T-helper 17 cell (primary cell): ENCODE results near the gene SUV39H2. TPM values are rescaled to one million over a fixed set of nuclear protein-coding genes. Genes with fewer than 3 reads are reported as not detected.
A peak's percentile ranks its signal among the peaks of the same experiment; 100 is the strongest.
"Not testable (repeated sequence)": the region's sequence is repeated elsewhere in the genome, so short reads cannot be mapped to it uniquely, and the experiment has no call there.

ENCODE experiments used
- ATAC-seq: fragments of 150-1000 bp; cut with Tn5 transposase; 2 replicates; pipeline ENCODE4 v1.10.0; 2021; ENCODE audit warnings: mild to moderate bottlenecking, moderate library complexity
- DNase-seq, 3 donors: peaks; one replicate each; pipeline versions ENCODE4 v3.0.0 to v3.0.0-alpha.2; 2020 to 2021
- H3K9me3 ChIP-seq: one replicate; pipeline ENCODE4 v1.7.0; 2013; ENCODE audit warnings: low read length, mild to moderate bottlenecking; ENCODE audit not compliant: control insufficient read depth, poor library complexity, severe bottlenecking
- H3K27ac Mint-ChIP-seq: one replicate; pipeline ENCODE4 v1.8.0; 2022; ENCODE audit warnings: mild to moderate bottlenecking, moderate library complexity, mixed read lengths
- H3K27me3 Mint-ChIP-seq: one replicate; pipeline ENCODE4 v1.8.0; 2022; ENCODE audit warnings: mixed read lengths
- H3K36me3 Mint-ChIP-seq: one replicate; pipeline ENCODE4 v1.8.0; 2022; ENCODE audit warnings: low read depth, mixed read lengths
- H3K4me1 Mint-ChIP-seq: one replicate; pipeline ENCODE4 v1.8.0; 2022; ENCODE audit warnings: mild to moderate bottlenecking, mixed read lengths
- H3K4me3 Mint-ChIP-seq: one replicate; pipeline ENCODE4 v1.8.0; 2022; ENCODE audit warnings: mild to moderate bottlenecking, moderate library complexity, mixed read lengths
- total RNA-seq, 4 donors: library from RNA in 2 of 4; stranded (reverse) in 2 of 4; gene quantifications; one replicate each; pipeline ENCODE4 v1.2.3 and lab custom pipeline; 2022 to 2026

SUV39H2 gene
- total RNA-seq, 2 donors from 2014 or later, result 3.3 to 3.7 TPM

DNA sequence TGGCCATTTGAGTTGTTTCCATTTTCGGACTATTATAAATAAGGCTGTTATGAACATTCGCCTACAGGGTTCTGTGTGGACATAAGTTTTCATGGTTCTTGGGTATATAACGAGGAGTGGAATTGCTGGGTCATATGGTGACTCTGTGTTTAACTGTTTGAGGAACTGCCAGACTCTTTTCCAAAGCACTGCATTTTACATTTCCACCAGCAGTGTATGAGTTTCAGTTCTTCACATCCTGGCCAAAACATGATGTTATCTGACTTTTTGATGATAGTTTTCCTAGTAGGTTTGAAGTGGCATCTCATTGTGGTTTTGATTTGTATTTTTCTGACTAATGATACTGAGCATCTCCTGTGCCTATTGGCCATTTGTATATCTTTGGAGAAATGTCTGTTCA lies 5.4 kb downstream of the SUV39H2 start:
- Mint-ChIP-seq H3K36me3 (no peaks in the 10 kb centered on the region), H3K27me3 (no peaks in the 10 kb centered on the region), H3K4me3 (no peak overlapping the region), H3K4me1 (peaks cover 20% of the 10 kb centered on the region), H3K27ac (no peak overlapping the region)
- no peak for ATAC-seq
- H3K9me3 ChIP-seq, result no peaks in the 10 kb centered on the region
- DNase-seq, result no peak

DNA sequence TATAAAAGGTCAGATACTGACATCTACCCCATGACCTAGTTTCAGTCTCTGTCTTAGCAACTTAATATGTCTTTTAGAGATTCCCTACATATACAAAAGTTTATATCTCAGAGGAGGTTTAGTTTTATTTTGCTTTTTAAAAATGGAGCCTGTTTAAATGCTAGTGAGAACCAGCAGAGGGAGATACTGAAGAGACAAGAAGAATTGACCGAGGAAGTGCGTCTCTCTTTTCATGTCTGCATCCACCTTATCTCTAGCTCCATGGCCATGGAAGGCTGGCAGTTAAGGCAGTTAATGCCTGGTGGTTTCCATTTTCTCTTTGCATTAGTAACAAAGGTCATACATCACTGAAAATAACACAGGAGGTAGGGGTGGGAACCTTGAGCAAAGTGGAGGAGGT lies 10.7 kb downstream of the SUV39H2 start:
- Mint-ChIP-seq H3K36me3 (no peaks in the 10 kb centered on the region), H3K4me3 (no peak overlapping the region), H3K4me1 (peaks cover 12% of the 10 kb centered on the region), H3K27me3 (no peaks in the 10 kb centered on the region), H3K27ac (no peak overlapping the region)
- H3K9me3 ChIP-seq, result no peaks in the 10 kb centered on the region
- DNase-seq (no peak), ATAC-seq (peak; percentile 74)

DNA sequence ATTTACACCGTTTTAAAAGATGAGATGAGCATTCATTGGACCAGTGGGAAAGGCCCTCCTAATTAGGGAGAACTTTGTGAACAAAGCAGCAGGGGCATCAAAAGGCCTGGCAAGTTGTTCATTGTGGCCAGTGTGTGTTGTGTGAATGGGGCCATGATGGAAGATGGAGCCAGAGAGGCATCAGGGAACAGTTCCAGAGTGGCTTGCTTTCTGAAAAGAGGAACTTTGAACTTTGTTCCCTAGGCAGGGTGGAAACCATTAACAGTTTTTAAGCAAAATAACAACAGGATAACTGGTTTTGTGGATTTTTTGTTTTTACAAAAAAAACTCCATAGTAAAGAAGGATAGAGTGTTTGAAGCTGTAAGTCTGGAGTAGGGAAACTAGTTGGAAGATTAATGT lies 12.5 kb downstream of the SUV39H2 start:
- H3K9me3 ChIP-seq, result no peaks in the 10 kb centered on the region
- Mint-ChIP-seq H3K4me3 (no peak overlapping the region), H3K27ac (peak overlapping the region; percentile 78), H3K27me3 (no peaks in the 10 kb centered on the region), H3K36me3 (no peaks in the 10 kb centered on the region), H3K4me1 (peaks cover 12% of the 10 kb centered on the region)
- no peak for ATAC-seq
- no peak for DNase-seq

DNA sequence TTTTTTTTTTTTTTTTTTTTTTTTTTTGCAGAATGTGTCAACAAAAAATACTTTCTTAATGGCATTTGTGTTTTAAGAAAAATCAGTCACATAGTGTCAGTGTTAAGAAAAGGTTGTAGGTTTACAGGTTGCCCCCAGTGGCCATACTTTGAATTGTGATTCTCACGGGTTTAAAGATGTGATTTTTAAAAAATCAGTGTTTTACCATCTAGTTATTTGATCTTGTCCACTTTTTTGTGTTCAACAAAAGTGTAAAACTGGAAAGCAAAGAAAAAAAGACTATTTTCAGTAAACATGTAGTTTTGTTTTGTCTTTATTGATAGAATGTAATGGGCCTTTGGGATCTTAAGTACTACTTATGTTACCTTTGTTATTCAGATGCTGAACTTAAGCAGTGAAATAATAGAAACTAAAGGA lies 25.7 kb downstream of the SUV39H2 start:
- no peak for DNase-seq
- ATAC-seq, result peak; percentile 83
- no peaks in the 10 kb centered on the region for H3K9me3 ChIP-seq
- Mint-ChIP-seq H3K36me3 (peaks cover 8% of the 10 kb centered on the region), H3K27ac (no peak overlapping the region), H3K4me3 (no peak overlapping the region), H3K27me3 (no peaks in the 10 kb centered on the region), H3K4me1 (peaks cover 6% of the 10 kb centered on the region)

DNA sequence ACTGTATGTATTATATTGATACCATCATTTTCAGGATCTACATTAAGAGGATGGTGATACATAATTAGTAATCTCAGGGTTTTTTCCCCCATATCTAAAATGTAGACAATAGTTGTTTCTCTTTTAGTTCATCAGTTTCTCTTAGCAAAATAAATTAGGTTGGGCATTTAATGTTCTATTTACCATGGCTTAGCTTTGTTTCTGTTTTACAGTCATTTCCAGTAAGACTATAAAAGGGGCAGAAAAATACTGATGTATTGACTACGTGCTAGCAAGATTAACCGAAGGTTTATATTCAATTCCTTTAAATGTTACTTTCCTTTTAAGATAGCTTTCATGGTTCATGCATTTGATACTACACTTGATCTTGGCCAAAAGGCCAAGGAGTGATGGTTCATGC lies 26.2 kb downstream of the SUV39H2 start:
- peaks cover 6% of the 10 kb centered on the region for H3K4me1 Mint-ChIP-seq
- no peaks in the 10 kb centered on the region for H3K9me3 ChIP-seq
- DNase-seq, result no peak
- H3K36me3 Mint-ChIP-seq, result peaks cover 8% of the 10 kb centered on the region
- no peak for ATAC-seq
- no peak overlapping the region for H3K4me3 Mint-ChIP-seq
- no peaks in the 10 kb centered on the region for H3K27me3 Mint-ChIP-seq
- no peak overlapping the region for H3K27ac Mint-ChIP-seq

DNA sequence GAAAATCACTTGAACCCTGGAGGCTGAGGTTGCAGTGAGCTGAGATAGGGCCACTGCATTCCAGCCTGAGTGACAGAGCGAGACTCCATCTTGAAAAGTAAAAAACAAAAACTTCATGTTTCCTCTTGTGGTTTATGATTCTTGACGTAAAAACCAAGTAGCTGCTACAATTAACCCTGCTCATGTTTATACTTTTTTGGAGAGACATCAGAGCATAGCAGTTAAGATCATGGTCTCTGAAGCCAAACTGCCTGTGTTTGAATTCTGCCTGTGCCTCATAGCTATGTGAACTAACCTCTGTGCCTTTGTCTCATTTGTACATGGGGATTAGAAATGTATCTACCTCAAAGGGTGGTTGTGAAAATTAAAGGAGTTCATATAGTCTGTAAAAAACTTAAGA lies 27.2 kb downstream of the SUV39H2 start:
- no peaks in the 10 kb centered on the region for H3K9me3 ChIP-seq
- Mint-ChIP-seq H3K27me3 (no peaks in the 10 kb centered on the region), H3K27ac (peak overlapping the region; percentile 45), H3K4me3 (no peak overlapping the region), H3K4me1 (peaks cover 9% of the 10 kb centered on the region), H3K36me3 (peaks cover 10% of the 10 kb centered on the region)
- DNase-seq (no peak), ATAC-seq (peak; percentile 57)

DNA sequence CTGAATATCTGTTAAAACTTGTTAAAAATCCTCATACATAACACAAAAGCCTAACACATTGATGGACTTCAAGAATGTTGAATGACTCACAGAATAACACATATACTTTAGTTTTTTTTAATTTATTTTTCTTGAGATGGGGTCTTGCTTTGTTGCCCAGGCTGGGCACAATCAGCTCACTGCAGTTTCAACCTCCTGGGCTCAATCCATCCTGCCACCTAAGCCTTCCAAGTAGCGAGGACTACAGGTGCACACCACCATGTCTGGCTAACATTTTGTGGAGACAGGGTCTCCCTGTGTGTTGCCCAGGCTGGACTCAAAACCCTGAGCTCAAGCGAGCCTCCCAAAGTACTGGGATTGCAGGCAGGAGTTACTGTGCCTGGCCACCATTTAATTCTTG lies 28.1 kb downstream of the SUV39H2 start:
- H3K27ac Mint-ChIP-seq, result no peak overlapping the region

DNA sequence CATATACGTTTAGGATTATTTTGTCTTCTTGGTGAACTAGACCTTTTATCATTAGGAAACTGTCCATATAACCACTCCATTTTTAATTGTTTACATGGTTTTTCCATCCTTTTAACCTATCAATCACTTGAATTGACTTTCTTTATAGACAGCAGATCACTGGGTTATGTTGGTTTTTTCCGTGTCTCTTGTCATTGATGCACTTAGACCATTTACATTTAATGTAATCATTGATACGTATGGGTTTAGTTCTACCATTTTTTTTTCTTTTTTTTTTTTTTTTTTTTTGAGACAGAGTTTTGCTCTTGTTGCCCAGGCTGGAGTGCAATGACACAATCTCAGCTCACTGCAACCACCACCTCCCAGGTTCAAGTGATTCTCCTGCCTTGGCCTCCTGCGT lies 28.9 kb downstream of the SUV39H2 start:
- not testable (repeated sequence) for H3K27me3 Mint-ChIP-seq, H3K4me3 Mint-ChIP-seq, ATAC-seq, H3K9me3 ChIP-seq, DNase-seq, H3K27ac Mint-ChIP-seq
- H3K36me3 Mint-ChIP-seq, result peaks cover 14% of the 10 kb centered on the region
- H3K4me1 Mint-ChIP-seq, result peaks cover 13% of the 10 kb centered on the region

More for the DNA sequence above, 28.1 kb downstream of the SUV39H2 start:
- Mint-ChIP-seq H3K4me3 (no peak overlapping the region), H3K27me3 (no peaks in the 10 kb centered on the region), H3K36me3 (peaks cover 12% of the 10 kb centered on the region), H3K4me1 (peaks cover 13% of the 10 kb centered on the region)
- DNase-seq, result no peak
- H3K9me3 ChIP-seq, result no peaks in the 10 kb centered on the region
- ATAC-seq, result no peak

DNA sequence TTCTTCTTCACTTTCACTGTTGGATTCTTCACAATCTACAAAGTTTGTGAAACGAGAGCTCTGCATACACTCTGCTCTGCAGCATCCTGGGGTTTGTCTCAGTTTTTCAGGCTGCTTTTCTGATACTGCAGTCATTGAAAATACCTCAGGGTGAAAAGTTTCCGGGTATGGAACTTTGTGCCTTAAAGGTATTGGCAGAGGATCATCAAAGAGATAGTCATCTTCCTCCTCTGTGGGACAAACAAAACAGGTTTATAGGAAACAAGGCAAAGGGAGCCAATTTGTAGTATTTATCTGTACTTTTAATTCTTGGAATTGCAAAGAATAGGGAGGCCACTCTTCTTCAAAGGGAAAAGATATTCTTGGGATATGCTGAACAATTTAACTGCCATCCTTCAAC lies 30.4 kb downstream of the SUV39H2 start:
- no peaks in the 10 kb centered on the region for H3K27me3 Mint-ChIP-seq
- peaks cover 14% of the 10 kb centered on the region for H3K36me3 Mint-ChIP-seq
- H3K9me3 ChIP-seq, result no peaks in the 10 kb centered on the region
- H3K4me1 Mint-ChIP-seq, result peaks cover 13% of the 10 kb centered on the region
- ATAC-seq (no peak), DNase-seq (no peak)
- no peak overlapping the region for H3K27ac Mint-ChIP-seq
- H3K4me3 Mint-ChIP-seq, result no peak overlapping the region

DNA sequence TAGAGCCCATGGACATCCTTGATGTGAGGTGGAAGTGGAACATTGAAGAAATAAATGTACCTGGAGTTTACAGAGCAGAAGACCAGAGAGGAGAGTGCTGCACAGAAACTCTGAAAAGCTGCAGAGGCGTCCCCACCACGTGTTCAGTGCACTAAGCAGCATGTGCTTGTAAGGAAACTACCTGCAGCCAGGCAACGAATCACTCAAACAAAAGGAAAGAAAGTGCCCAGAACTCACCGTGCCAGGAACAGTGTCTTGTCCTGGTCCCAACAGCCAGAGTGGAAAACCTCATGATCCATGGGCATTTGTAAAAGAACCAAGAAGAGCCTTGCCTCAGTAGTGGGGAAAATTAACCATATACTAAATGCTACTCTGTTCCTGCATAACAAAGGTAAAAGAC lies 32.3 kb downstream of the SUV39H2 start:
- Mint-ChIP-seq H3K36me3 (peaks cover 17% of the 10 kb centered on the region), H3K4me3 (no peak overlapping the region), H3K27me3 (no peaks in the 10 kb centered on the region), H3K4me1 (peaks cover 18% of the 10 kb centered on the region), H3K27ac (peak overlapping the region; percentile 12)
- ATAC-seq (no peak), DNase-seq (no peak)
- H3K9me3 ChIP-seq, result no peaks in the 10 kb centered on the region

DNA sequence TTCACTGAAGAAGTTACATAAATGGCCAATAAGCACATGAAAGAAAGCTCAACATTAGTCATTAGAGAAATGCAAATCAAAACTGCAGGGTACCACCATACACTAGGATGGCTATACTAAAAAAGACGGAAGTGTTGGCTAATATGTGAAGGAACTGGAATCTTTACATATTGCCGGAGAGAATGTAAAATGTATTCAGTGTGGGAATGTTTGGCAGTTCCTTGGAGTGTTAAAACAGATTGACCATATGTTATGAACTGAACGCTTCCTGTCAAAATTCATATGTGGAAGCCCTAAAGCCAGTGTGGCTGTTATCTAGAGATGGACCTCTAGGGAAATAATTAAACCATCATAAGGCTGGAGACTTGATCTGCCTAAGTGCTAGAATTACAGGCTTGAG lies 33.1 kb downstream of the SUV39H2 start:
- Mint-ChIP-seq H3K4me1 (peaks cover 18% of the 10 kb centered on the region), H3K36me3 (peaks cover 17% of the 10 kb centered on the region), H3K27me3 (no peaks in the 10 kb centered on the region), H3K27ac (peak overlapping the region; percentile 12), H3K4me3 (no peak overlapping the region)
- ATAC-seq, result no peak
- no peak for DNase-seq
- H3K9me3 ChIP-seq, result no peaks in the 10 kb centered on the region

DNA sequence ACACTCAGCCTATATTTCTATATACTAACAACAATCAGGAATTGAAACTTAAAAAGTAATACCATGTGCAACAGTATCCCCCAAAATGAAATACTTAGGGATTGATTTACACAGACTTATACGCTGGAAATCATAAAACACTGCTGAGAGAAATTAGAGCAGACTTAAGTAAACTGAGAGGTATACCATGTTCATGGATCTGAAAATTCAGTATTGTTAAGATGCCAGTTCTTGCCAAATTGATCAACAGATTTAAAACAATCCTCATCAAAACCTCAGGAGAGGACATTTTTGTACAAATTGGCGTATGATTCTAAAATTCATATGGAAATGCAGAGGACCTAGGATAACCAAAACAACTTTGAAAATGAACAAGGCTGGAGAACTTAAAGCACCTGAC lies 37.9 kb downstream of the SUV39H2 start:
- no peaks in the 10 kb centered on the region for H3K27me3 Mint-ChIP-seq
- ATAC-seq (no peak), DNase-seq (no peak)
- H3K9me3 ChIP-seq, result peaks cover 10% of the 10 kb centered on the region
- no peak overlapping the region for H3K27ac Mint-ChIP-seq
- peaks cover 20% of the 10 kb centered on the region for H3K36me3 Mint-ChIP-seq
- peaks cover 11% of the 10 kb centered on the region for H3K4me1 Mint-ChIP-seq
- H3K4me3 Mint-ChIP-seq, result no peak overlapping the region

DNA sequence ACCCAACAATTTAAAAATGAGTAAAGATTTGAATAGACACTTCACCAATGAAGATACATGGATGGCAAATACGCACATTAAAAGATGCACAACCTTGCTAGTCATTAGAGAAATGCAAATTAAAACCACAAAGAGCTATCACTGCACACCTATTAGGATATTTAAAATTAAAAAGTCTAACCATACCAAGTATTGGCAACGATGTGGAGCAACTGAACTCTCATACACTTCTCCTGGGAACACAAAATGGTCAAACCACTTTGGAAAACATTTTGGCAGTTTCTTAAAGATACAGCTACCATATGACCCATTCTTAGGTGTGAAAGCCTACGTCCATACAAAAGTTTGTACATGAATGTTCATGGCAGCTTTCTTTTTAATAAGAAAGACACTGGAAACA lies 39.2 kb downstream of the SUV39H2 start:
- DNase-seq (no peak), ATAC-seq (no peak)
- Mint-ChIP-seq H3K4me1 (peaks cover 10% of the 10 kb centered on the region), H3K27ac (no peak overlapping the region), H3K36me3 (peaks cover 23% of the 10 kb centered on the region), H3K4me3 (no peak overlapping the region), H3K27me3 (no peaks in the 10 kb centered on the region)
- peaks cover 10% of the 10 kb centered on the region for H3K9me3 ChIP-seq

DNA sequence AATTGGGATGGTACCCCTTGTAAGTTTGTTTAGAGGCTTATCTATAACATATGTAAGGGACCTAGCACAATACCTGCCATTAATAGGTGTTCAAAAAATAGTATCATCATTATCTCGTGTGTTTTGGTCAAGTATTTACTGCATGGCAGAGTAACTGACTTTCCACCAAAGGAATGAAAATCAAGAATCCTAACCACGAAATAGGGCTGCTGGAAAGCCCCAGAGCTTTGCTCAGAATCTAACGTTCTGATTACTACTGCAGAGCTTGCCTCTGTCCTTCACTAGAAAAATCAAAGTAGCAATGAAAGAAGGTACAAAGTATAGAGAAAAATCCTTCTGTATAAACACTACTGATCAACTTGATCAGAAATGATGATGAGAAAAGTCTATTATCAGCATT lies 40.3 kb downstream of the SUV39H2 start:
- peaks cover 10% of the 10 kb centered on the region for H3K9me3 ChIP-seq
- Mint-ChIP-seq H3K4me3 (no peak overlapping the region), H3K27ac (no peak overlapping the region), H3K4me1 (peaks cover 10% of the 10 kb centered on the region), H3K36me3 (peaks cover 23% of the 10 kb centered on the region), H3K27me3 (no peaks in the 10 kb centered on the region)
- no peak for DNase-seq
- ATAC-seq, result no peak
